DND-41 (cell line): ENCODE results near the gene CEP63.

ENCODE experiments used
- CTCF ChIP-seq: IDR thresholded peaks from 2 replicates; pipeline ENCODE4 v1.5.1; 2012; ENCODE audit warnings: borderline replicate concordance, low read length, moderate library complexity, mild to moderate bottlenecking; ENCODE audit not compliant: poor library complexity, severe bottlenecking; ENCODE audit errors: extremely low read depth
- EZH2 ChIP-seq: IDR thresholded peaks from 3 replicates; pipeline ENCODE4 v1.6.1; 2012; ENCODE audit warnings: borderline replicate concordance, low read depth, mild to moderate bottlenecking, moderate library complexity, low read length, inconsistent platforms; ENCODE audit not compliant: severe bottlenecking

GRCh38 chr3:134535186-134535970, 49.5 kb downstream of the CEP63 start:
- TF ChIP-seq CTCF = no peak
- TF ChIP-seq EZH2 = no peak
